HG02763 (cell line): ENCODE measurements around the gene SPC24.

Experiments
- ATAC-seq: cut with Tn5 transposase; IDR thresholded peaks from one replicate; pipeline ENCODE4 v1.9.1; 2021; ENCODE audit warnings: mild to moderate bottlenecking, moderate library complexity; ENCODE audit not compliant: unreplicated experiment

The SPC24 gene

GRCh38 chr19:11155373-11156120 is at the start of gene SPC24:
TSS of gene SPC24 (minus strand) at chr19:11155782. CDS start at chr19:11155776, 6 bp downstream.
- peak; percentile 96 for ATAC-seq

GRCh38 chr19:11204943-11205349 is 49.4 kb upstream of the SPC24 start:
- no peak for ATAC-seq

GRCh38 chr19:11204076-11204602 is 48.6 kb upstream of the SPC24 start:
- no peak for ATAC-seq

- ATAC-seq, result no peak
Measured at GRCh38 chr19:11203194-11204075, 47.9 kb upstream of the SPC24 start.

GRCh38 chr19:11202488-11203193 is 47.1 kb upstream of the SPC24 start:
- ATAC-seq, result no peak

GRCh38 chr19:11201791-11202190 is 46.2 kb upstream of the SPC24 start:
- ATAC-seq, result no peak

GRCh38 chr19:11200931-11201330 is 45.3 kb upstream of the SPC24 start:
- no peak for ATAC-seq

- no peak for ATAC-seq
Measured at GRCh38 chr19:11200015-11200574, 44.5 kb upstream of the SPC24 start.

GRCh38 chr19:11199517-11199916 is 43.9 kb upstream of the SPC24 start:
- no peak for ATAC-seq

- ATAC-seq, result no peak
Measured at GRCh38 chr19:11198769-11199424, 43.3 kb upstream of the SPC24 start.

GRCh38 chr19:11198175-11198534 is 42.6 kb upstream of the SPC24 start:
- no peak for ATAC-seq

GRCh38 chr19:11197291-11198174 is 42.0 kb upstream of the SPC24 start, which contains the start of gene KANK2:
TSS of gene KANK2 (minus strand) at chr19:11197545. CDS start at chr19:11194511, 3,034 bp downstream.
- peak; percentile 69 for ATAC-seq

- no peak for ATAC-seq
Measured at GRCh38 chr19:11196406-11197287, 41.1 kb upstream of the SPC24 start.

GRCh38 chr19:11195681-11196080 is 40.1 kb upstream of the SPC24 start:
- ATAC-seq, result no peak

GRCh38 chr19:11194656-11195558 is 39.3 kb upstream of the SPC24 start:
- ATAC-seq, result no peak

- no peak for ATAC-seq
Measured at GRCh38 chr19:11194173-11194572, 38.6 kb upstream of the SPC24 start.
